ENCODE data around the gene HOXB9. TPM values are rescaled to one million over a fixed set of nuclear protein-coding genes. Genes with fewer than 3 reads are reported as not detected.
A peak's percentile ranks its signal among the peaks of the same experiment; 100 is the strongest.

The HOXB9 gene
- total RNA-seq, 1 donor from 2014 or later, result 0.11 TPM

DNA sequence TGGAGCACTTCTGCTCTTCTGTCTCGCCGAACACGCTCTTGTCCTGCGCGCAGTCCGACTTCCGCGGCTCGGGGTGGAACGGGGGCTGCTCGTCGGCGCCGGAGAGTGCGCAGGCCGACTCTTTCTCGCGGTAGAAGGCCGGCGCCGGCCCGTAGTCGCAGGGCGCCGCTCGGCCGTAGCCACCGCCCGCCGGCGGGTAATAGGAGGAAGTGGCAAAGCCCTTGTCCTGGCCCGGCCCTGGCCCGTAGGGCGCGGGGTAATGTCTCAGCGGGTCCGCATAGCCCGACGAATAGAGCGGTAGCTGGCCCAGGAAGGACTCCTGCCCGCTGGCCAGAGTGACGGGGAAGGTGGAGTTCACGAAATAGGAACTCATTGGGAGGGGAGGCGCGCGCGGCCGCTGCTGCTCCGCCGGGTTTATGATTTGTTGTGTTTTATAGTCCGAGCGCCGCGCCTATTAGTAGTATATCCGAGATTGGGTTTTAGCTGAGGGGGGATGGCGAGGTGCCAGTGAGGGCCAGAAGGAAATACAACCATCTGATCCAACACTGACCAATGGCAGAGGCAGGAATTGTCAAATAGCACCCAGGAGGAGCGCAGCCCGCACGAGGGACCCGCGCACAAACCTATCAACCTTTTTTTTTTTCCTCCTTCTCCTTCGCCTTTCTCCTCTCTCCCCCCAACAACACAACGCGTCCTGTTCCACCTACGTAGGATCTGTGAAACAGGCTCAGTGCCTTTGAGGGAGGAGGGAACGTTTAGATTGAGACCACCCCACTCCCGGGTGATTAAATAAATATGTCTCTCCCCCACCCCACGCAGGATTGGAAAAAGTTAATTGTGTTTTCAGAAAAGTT, 28.2 kb downstream of the HOXB9 start:
- DNase-seq (ENCODE audit: low read depth) (no peak), FAIRE-seq (no peak)
- Mint-ChIP-seq H3K9me3 (ENCODE audit: unreplicated experiment) (peaks cover 45% of the 10 kb centered on the region), H3K4me3 (ENCODE audit: unreplicated experiment) (no peak overlapping the region), H3K27ac (ENCODE audit: unreplicated experiment) (peak overlapping the region; percentile 41), H3K36me3 (ENCODE audit: low read depth, unreplicated experiment) (no peaks in the 10 kb centered on the region), H3K4me1 (ENCODE audit: low read depth, unreplicated experiment) (no peaks in the 10 kb centered on the region), H3K27me3 (ENCODE audit: low read depth, unreplicated experiment) (peaks cover 94% of the 10 kb centered on the region)
- TF ChIP-seq EZH2 (IDR thresholded peaks at IDR 0.05; ENCODE audit: insufficient read depth, low read length), result peak; percentile 97
- TF ChIP-seq, protein P1, sequence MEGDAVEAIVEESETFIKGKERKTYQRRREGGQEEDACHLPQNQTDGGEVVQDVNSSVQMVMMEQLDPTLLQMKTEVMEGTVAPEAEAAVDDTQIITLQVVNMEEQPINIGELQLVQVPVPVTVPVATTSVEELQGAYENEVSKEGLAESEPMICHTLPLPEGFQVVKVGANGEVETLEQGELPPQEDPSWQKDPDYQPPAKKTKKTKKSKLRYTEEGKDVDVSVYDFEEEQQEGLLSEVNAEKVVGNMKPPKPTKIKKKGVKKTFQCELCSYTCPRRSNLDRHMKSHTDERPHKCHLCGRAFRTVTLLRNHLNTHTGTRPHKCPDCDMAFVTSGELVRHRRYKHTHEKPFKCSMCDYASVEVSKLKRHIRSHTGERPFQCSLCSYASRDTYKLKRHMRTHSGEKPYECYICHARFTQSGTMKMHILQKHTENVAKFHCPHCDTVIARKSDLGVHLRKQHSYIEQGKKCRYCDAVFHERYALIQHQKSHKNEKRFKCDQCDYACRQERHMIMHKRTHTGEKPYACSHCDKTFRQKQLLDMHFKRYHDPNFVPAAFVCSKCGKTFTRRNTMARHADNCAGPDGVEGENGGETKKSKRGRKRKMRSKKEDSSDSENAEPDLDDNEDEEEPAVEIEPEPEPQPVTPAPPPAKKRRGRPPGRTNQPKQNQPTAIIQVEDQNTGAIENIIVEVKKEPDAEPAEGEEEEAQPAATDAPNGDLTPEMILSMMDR (IDR thresholded peaks at IDR 0.05; ENCODE audit: insufficient read depth, low read depth, low read length), result no peak
- H3K79me2 ChIP-seq (ENCODE audit: insufficient read depth, low read length), result peaks cover 2% of the 10 kb centered on the region
- peaks cover 18% of the 10 kb centered on the region for H3K4me1 ChIP-seq (ENCODE audit: insufficient read depth, low read length)
- H3K36me3 ChIP-seq (ENCODE audit: insufficient read depth, low read length), result no peaks in the 10 kb centered on the region
- no peak overlapping the region for H3K27ac ChIP-seq (ENCODE audit: low read depth, low read length)
- no peaks in the 10 kb centered on the region for H3K9me3 ChIP-seq (ENCODE audit: insufficient read depth, low read depth, low read length)
- H4K20me1 ChIP-seq (ENCODE audit: insufficient read depth, low read length), result peaks cover 26% of the 10 kb centered on the region
- peaks cover 91% of the 10 kb centered on the region for H3K27me3 ChIP-seq (ENCODE audit: insufficient read depth, low read length)
- peak overlapping the region; percentile 69 for H2AFZ ChIP-seq (ENCODE audit: low read depth, low read length)
- H3K9ac ChIP-seq (ENCODE audit: low read length), result peak overlapping the region; percentile 59
- H3K4me2 ChIP-seq (ENCODE audit: low read length), result peak overlapping the region; percentile 84
- peak overlapping the region; percentile 59 for H3K4me3 ChIP-seq (ENCODE audit: insufficient read depth, low read depth, low read length)

GRCh38 chr17:48597528-48597777, 28.7 kb downstream of the HOXB9 start:
- Mint-ChIP-seq H3K27me3 (ENCODE audit: low read depth, unreplicated experiment) (peaks cover 94% of the 10 kb centered on the region), H3K36me3 (ENCODE audit: low read depth, unreplicated experiment) (no peaks in the 10 kb centered on the region), H3K27ac (ENCODE audit: unreplicated experiment) (no peak overlapping the region), H3K4me3 (ENCODE audit: unreplicated experiment) (no peak overlapping the region), H3K4me1 (ENCODE audit: low read depth, unreplicated experiment) (no peaks in the 10 kb centered on the region), H3K9me3 (ENCODE audit: unreplicated experiment) (peaks cover 47% of the 10 kb centered on the region)
- Histone ChIP-seq H3K4me2 (ENCODE audit: low read length) (peak overlapping the region; percentile 84), H3K4me1 (ENCODE audit: insufficient read depth, low read length) (peaks cover 18% of the 10 kb centered on the region), H3K27me3 (ENCODE audit: insufficient read depth, low read length) (peaks cover 91% of the 10 kb centered on the region), H3K9me3 (ENCODE audit: insufficient read depth, low read depth, low read length) (no peaks in the 10 kb centered on the region), H3K4me3 (ENCODE audit: insufficient read depth, low read depth, low read length) (peak overlapping the region; percentile 59), H3K9ac (ENCODE audit: low read length) (peak overlapping the region; percentile 59), H2AFZ (ENCODE audit: low read depth, low read length) (peak overlapping the region; percentile 69), H3K27ac (ENCODE audit: low read depth, low read length) (no peak overlapping the region), H3K79me2 (ENCODE audit: insufficient read depth, low read length) (peaks cover 7% of the 10 kb centered on the region), H3K36me3 (ENCODE audit: insufficient read depth, low read length) (no peaks in the 10 kb centered on the region), H4K20me1 (ENCODE audit: insufficient read depth, low read length) (peaks cover 26% of the 10 kb centered on the region)
- DNase-seq (ENCODE audit: low read depth) (no peak), FAIRE-seq (no peak)
- TF ChIP-seq, protein P1 (IDR thresholded peaks at IDR 0.05; ENCODE audit: insufficient read depth, low read depth, low read length), result no peak
- no peak for TF ChIP-seq EZH2 (IDR thresholded peaks at IDR 0.05; ENCODE audit: insufficient read depth, low read length)

All from astrocyte (in vitro differentiated cells and primary cell).